Prostate gland (tissue), 2 donors: ENCODE data around the gene DLST.

Experiments used
- CTCF ChIP-seq, 4 experiments: fragments of 200-600 bp in 2 of 4; fragments of 450-650 bp in 2 of 4; sonication (generic) in 2 of 4; IDR thresholded peaks; 1 replicate in 3 of 4; 2 replicates in 1 of 4; pipeline ENCODE4 v1.5.1; 2016 to 2019; ENCODE audit warnings: antibody characterized with exemption in 4 of 4, mild to moderate bottlenecking in 2 of 4, moderate library complexity in 2 of 4
- POLR2A ChIP-seq: fragments of 450-650 bp; IDR thresholded peaks from one replicate; pipeline ENCODE4 v1.6.1; 2016; ENCODE audit warnings: antibody characterized with exemption, mild to moderate bottlenecking
- POLR2AphosphoS5 ChIP-seq: sonication (generic); formaldehyde crosslinking; IDR thresholded peaks from one replicate; pipeline ENCODE4 v1.6.1; 2017; ENCODE audit warnings: antibody characterized with exemption

GRCh38 chr14:74840603-74841030, 41.1 kb upstream of the DLST start:
- no peak for TF ChIP-seq CTCF (IDR thresholded peaks at IDR 0.05)
- TF ChIP-seq POLR2AphosphoS5: no peak
- TF ChIP-seq POLR2A: no peak
